Fibroblast of lung (primary cell): ENCODE measurements around the gene SDK1.

Experiments used
- CTCF ChIP-seq, 2 donors: IDR thresholded peaks in 1 of 2; conservative IDR thresholded peaks in 1 of 2; 1 replicate in 1 of 2; 2 replicates in 1 of 2; pipeline ENCODE4 v1.5.1; 2011 to 2012; ENCODE audit warnings: low read length in 2 of 2, control low read depth in 1 of 2, inconsistent platforms in 1 of 2, low read depth in 1 of 2, mild to moderate bottlenecking in 1 of 2
- EZH2 ChIP-seq: IDR thresholded peaks from 2 replicates; pipeline ENCODE4 v1.5.1; 2012; ENCODE audit warnings: low read length, control low read depth, mild to moderate bottlenecking; ENCODE audit errors: missing control alignments

- TF ChIP-seq CTCF (conservative IDR thresholded peaks at IDR 0.05 in 1 of 2, IDR thresholded peaks at IDR 0.05 in 1 of 2; ENCODE audit: low read depth in 1 of 2, low read length in 2 of 2) (no peak), EZH2 (no peak)
Observed at GRCh38 chr7:3892686-3893085, 591.6 kb downstream of the SDK1 start.
